Activated CD4-positive, CD25-positive, alpha-beta regulatory T cell treated with anti-CD3 and anti-CD28 coated beads, Interleukin-2, amount 50 U/mL, for 24 hours (primary cell): Measurements from ENCODE around the gene TACO1.
A peak's percentile ranks its signal among the peaks of the same experiment; 100 is the strongest.

Experiments
- ATAC-seq, 2 donors: fragments of 150-1000 bp; cut with Tn5 transposase; one replicate each; pipeline ENCODE4 v1.10.0; 2021; ENCODE audit warnings: mild to moderate bottlenecking in 1 of 2, moderate library complexity in 1 of 2

The TACO1 gene

GRCh38 chr17:63601439-63602371 is 1.0 kb downstream of the TACO1 start:
- no peak for ATAC-seq

GRCh38 chr17:63609816-63610573 is 9.3 kb downstream of the TACO1 start:
- no peak for ATAC-seq

DNA sequence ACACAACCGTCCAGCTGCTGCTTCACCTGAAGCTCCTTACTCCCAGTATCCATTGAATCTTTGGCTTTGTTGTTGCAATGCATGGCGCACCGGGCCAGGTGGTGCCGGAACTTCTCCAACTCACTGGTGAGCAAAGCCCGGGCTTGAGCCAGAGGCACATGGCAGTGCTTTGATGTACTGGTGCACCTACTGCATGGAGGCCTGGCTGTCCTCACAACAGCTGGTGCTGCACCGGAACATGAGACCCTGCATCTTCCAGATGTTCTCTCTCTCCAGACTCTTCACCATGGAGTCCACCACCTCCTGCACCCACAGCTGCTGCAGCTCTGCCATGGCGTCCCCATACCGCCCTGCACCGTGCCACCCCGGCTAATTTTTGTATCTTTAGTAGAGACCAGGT is 10.2 kb downstream of the TACO1 start:
- no peak for ATAC-seq

GRCh38 chr17:63611354-63611753 is 10.7 kb downstream of the TACO1 start:
- ATAC-seq: peak; percentile 15 to 48

- no peak for ATAC-seq
These were observed 13.0 kb downstream of the TACO1 start for GRCh38 chr17:63613663-63614062.

GRCh38 chr17:63621229-63621683 is 20.6 kb downstream of the TACO1 start:
- ATAC-seq: no peak

- peak; percentile 94 to 95 for ATAC-seq
These were observed 21.2 kb downstream of the TACO1 start, which contains the start of gene MAP3K3 for GRCh38 chr17:63621684-63622573. Gene MAP3K3 (plus strand): TSS chr17:63622417. CDS start chr17:63622760, 343 bp downstream.

GRCh38 chr17:63622574-63623390 is 22.1 kb downstream of the TACO1 start:
- peak; percentile 21 to 23 for ATAC-seq

GRCh38 chr17:63623786-63624530 is 23.3 kb downstream of the TACO1 start:
- no peak for ATAC-seq

- ATAC-seq: no peak
These were observed 23.8 kb downstream of the TACO1 start for GRCh38 chr17:63624531-63624880.

- no peak for ATAC-seq
These were observed 26.0 kb downstream of the TACO1 start for GRCh38 chr17:63626551-63627180.

- no peak for ATAC-seq
These were observed 28.9 kb downstream of the TACO1 start for GRCh38 chr17:63629627-63630026.

- no peak for ATAC-seq
These were observed 30.4 kb downstream of the TACO1 start for GRCh38 chr17:63631062-63631461.

- ATAC-seq: no peak
These were observed 30.9 kb downstream of the TACO1 start for GRCh38 chr17:63631626-63632025.

DNA sequence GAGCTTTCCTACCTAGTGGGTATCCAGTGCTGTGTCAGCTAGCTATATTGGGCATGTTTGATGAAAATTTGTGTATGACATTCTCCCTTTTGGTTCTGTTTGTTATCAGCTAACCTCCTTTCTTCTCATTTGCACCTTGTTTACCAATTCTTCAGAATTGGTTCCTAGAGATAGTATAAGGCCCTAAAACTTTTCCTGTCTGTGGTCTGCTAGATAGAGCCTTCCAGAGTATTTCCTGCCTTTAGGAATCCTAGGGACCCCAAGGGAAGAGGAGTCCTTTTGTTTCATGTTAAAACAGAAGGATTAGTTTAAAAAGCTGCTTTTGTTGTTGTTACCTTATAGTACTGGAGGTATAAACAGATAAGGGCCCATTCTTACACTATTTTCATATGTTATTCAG is 33.0 kb downstream of the TACO1 start:
- no peak for ATAC-seq

DNA sequence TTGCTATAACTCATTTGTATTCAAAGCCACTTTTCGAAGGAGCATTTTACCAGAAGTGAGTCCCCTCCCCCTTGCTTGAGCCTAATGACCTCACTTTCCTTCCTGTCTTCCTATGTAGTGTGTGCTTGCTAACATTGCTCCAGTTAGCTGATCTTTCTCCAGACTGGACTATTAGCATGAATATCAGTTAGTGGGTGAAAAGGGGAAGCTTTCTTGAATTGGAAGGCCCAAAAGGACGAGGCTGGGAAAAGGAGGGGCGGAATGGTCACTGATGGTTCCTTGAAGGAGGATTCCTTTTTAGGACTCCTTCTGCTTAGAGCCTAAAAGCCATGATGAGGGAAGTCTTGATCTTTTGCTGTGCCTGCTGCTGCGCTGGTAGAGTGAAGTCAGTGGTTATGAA is 33.5 kb downstream of the TACO1 start:
- ATAC-seq: no peak

GRCh38 chr17:63634816-63635215 is 34.1 kb downstream of the TACO1 start:
- ATAC-seq: no peak

DNA sequence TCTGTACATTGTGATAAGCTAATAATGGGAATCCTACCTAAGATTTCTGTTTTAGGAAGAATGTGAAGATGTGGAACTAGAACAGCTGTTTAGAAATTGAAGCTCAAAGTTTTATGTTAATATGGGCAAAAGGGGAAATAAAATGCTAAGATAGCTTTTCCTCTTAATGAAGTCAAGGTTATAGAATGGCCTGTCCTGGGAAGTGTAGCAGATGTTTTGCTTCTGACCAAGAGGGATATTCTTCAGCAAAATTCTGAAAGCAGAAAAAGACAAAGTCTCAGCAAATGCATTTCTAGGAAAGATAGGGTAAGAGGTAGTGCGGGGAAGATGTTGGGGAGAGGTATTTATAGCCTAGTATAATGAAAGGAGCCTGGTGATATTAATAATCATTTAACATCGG is 34.6 kb downstream of the TACO1 start:
- no peak for ATAC-seq

DNA sequence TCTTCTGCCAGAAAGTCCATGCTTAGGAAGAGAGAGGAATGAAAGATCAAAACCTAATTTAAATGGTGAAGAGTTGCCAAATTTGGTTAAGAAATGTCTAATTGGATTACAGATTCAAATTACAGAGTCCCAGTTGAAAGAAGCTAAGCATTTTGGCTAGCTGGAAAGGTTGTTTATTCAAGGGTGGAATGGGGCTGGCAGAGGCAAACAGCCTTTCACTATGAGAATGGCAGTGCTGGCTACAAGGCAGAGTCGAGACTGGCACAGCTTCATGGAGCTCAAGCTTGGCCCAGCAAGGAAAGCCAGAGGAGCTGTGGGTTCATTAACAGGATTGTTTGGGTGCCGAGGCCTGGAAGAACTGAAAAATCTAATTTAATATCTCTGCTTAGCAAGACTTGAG is 35.1 kb downstream of the TACO1 start:
- ATAC-seq: no peak

GRCh38 chr17:63639125-63639524 is 38.4 kb downstream of the TACO1 start:
- no peak for ATAC-seq

GRCh38 chr17:63640038-63640437 is 39.3 kb downstream of the TACO1 start:
- no peak for ATAC-seq
